A673 (cell line): Measurements from ENCODE around the gene TXNRD1.

ENCODE experiments used
- CTCF ChIP-seq: fragments of 300-800, 200-600 bp; sonication (generic); conservative IDR thresholded peaks from 2 replicates; pipeline ENCODE4 v1.5.1; 2017; ENCODE audit warnings: low read depth, mild to moderate bottlenecking, antibody characterized with exemption, low read length, moderate library complexity, mixed read lengths
- EZH2 ChIP-seq: fragments of 200-600 bp; sonication (generic); IDR thresholded peaks from 2 replicates; pipeline ENCODE4 v1.6.1; 2017; ENCODE audit warnings: borderline replicate concordance, low read depth, mild to moderate bottlenecking, mixed read lengths, antibody characterized with exemption, low read length; ENCODE audit not compliant: poor library complexity, severe bottlenecking

- TF ChIP-seq CTCF (no peak), EZH2 (no peak)
These were observed 43.6 kb upstream of the TXNRD1 start for GRCh38 chr12:104171785-104172569.
